K562 treated with DMSO at 1 percent for 4 hours (cell line): ENCODE results near the gene LRBA. TPM values are rescaled to one million over a fixed set of nuclear protein-coding genes. Genes with fewer than 3 reads are reported as not detected.

Experiments used
- total RNA-seq: library from RNA; unstranded; fragments of 300-600 nt; gene quantifications from 2 replicates; pipeline ENCODE4 v1.2.3, GENCODE V29; 2022; ENCODE audit not compliant: insufficient read depth

LRBA gene
- 52.2 and 60.4 TPM in 2 replicates for total RNA-seq

GRCh38 chr4:151014521-151015458, at the start of gene LRBA:
Gene LRBA (minus strand): TSS chr4:151015284. CDS start chr4:151014642, 642 bp downstream.

GRCh38 chr4:150582146-150582872, 432.8 kb downstream of the LRBA start, which contains the start of gene MAB21L2:
Gene MAB21L2 (plus strand): TSS chr4:150582151. CDS start chr4:150583030, 879 bp downstream.

Other genes with a start within 250 kb of the LRBA start
- gene RPS3A, start 84.3 kb upstream of the LRBA start, total RNA-seq, result 5,287 and 5,641 TPM in 2 replicates